Liver (tissue), 3 donors: ENCODE data around the gene SRPK1.
"Not testable (repeated sequence)": the region's sequence is repeated elsewhere in the genome, so short reads cannot be mapped to it uniquely, and the experiment has no call there.

Experiments
- CTCF ChIP-seq: fragments of 150-350 bp; IDR thresholded peaks from 2 replicates; pipeline ENCODE4 v1.5.1; 2017; ENCODE audit warnings: improper control_type of control experiment, low read depth, low read length; ENCODE audit not compliant: missing input control
- EGR1 ChIP-seq, 2 donors: IDR thresholded peaks; 2 replicates each; pipeline ENCODE4 v1.6.1; 2016 to 2018; ENCODE audit warnings: antibody characterized with exemption in 2 of 2, low read depth in 2 of 2
- REST ChIP-seq: IDR thresholded peaks from 2 replicates; pipeline ENCODE4 v1.6.1; 2016; ENCODE audit warnings: antibody characterized with exemption, mild to moderate bottlenecking
- donor health status: healthy.
- donor health status: healthy.

GRCh38 chr6:35940014-35940413, 19.1 kb upstream of the SRPK1 start:
- TF ChIP-seq CTCF; REST; EGR1 (IDR thresholded peaks at IDR 0.05; ENCODE audit: low read depth in 2 of 2): not testable (repeated sequence)
